Endothelial cell of umbilical vein (primary cell): ENCODE results near the gene HYAL2. TPM values are rescaled to one million over a fixed set of nuclear protein-coding genes. Genes with fewer than 3 reads are reported as not detected.

Experiments
- BruUV-seq: library from RNA; stranded (reverse); fragments of 400-500 nt; replicated peaks from 2 replicates; lab custom pipeline; 2021; lab: Mats Ljungman, UMichigan
- CTCF ChIA-PET: fragments of 300-600, 350-600 bp; sonication (Branson Sonifier 250); formaldehyde crosslinking; loops from one replicate; lab custom pipeline; 2021; ENCODE audit warnings: antibody characterized with exemption, inconsistent platforms; lab: Charles Lee
- POLR2A ChIA-PET: fragments of 300-600, 350-600 bp; sonication (Branson Sonifier 250); formaldehyde crosslinking; loops from one replicate; lab custom pipeline; 2021; ENCODE audit warnings: antibody characterized with exemption, inconsistent platforms; lab: Charles Lee
- DNase-seq: peaks from one replicate; pipeline ENCODE4 v3.0.0-alpha.2; 2011; ENCODE audit warnings: low read depth, low spot score
- FAIRE-seq: peaks from 2 replicates; lab custom pipeline; 2011; peaks lifted over from hg19 to GRCh38; lab: Jason Lieb, UNC
- H2AFZ ChIP-seq: 2 replicates; pipeline ENCODE4 v1.6.0; 2012; ENCODE audit warnings: low read depth, low read length, control low read depth, inconsistent platforms
- H3K27ac ChIP-seq: 2 replicates; pipeline ENCODE4 v1.5.1; 2011; ENCODE audit warnings: low read depth, mild to moderate bottlenecking, control low read depth, low read length, moderate library complexity; ENCODE audit not compliant: insufficient read depth
- H3K27me3 ChIP-seq, 2 experiments: 2 replicates each; pipeline versions ENCODE4 v1.6.0 to v1.6.1; 2011; ENCODE audit warnings: low read length in 2 of 2, mixed read lengths in 1 of 2; ENCODE audit not compliant: control insufficient read depth in 2 of 2, insufficient read depth in 2 of 2
- H3K36me3 ChIP-seq, 2 experiments: 2 replicates in 1 of 2; 3 replicates in 1 of 2; pipeline ENCODE4 v1.5.1; 2011; ENCODE audit warnings: low read length in 2 of 2, mild to moderate bottlenecking in 1 of 2, moderate library complexity in 1 of 2; ENCODE audit not compliant: control insufficient read depth in 2 of 2, insufficient read depth in 2 of 2; ENCODE audit errors: extremely low read depth in 1 of 2
- H3K4me1 ChIP-seq: 3 replicates; pipeline ENCODE4 v1.5.1; 2011; ENCODE audit warnings: mild to moderate bottlenecking, low read length; ENCODE audit not compliant: control insufficient read depth, insufficient read depth; ENCODE audit errors: extremely low read depth
- H3K4me2 ChIP-seq: 2 replicates; pipeline ENCODE4 v1.6.1; 2011; ENCODE audit warnings: low read length, control low read depth, mixed read lengths; ENCODE audit not compliant: insufficient read depth
- H3K4me3 ChIP-seq, 3 experiments: fragments of 200-600 bp in 1 of 3; sonication (generic), shearing (Covaris generic) in 1 of 3; replicated peaks in 1 of 3; 2 replicates each; pipeline ENCODE4 v1.5.1; 2011 to 2016; ENCODE audit warnings: control low read depth in 3 of 3, low read length in 3 of 3, mild to moderate bottlenecking in 2 of 3, inconsistent platforms in 1 of 3, low read depth in 1 of 3, moderate library complexity in 1 of 3; ENCODE audit not compliant: insufficient read depth in 1 of 3
- H3K79me2 ChIP-seq: 2 replicates; pipeline ENCODE4 v1.6.0; 2012; ENCODE audit warnings: low read length, inconsistent platforms; ENCODE audit not compliant: control insufficient read depth, insufficient read depth
- H3K9ac ChIP-seq: replicated peaks from 2 replicates; pipeline ENCODE3; 2011; ENCODE audit warnings: low read length, control low read depth; ENCODE audit not compliant: insufficient read depth; ENCODE audit errors: extremely low read depth
- H3K9me1 ChIP-seq: replicated peaks from 3 replicates; pipeline ENCODE4 v1.6.0; 2011; ENCODE audit warnings: mild to moderate bottlenecking, low read length; ENCODE audit not compliant: control insufficient read depth, insufficient read depth; ENCODE audit errors: extremely low read depth
- H3K9me3 ChIP-seq: replicated peaks from 2 replicates; pipeline ENCODE4 v1.5.1; 2012; ENCODE audit warnings: low read length, inconsistent platforms; ENCODE audit not compliant: control insufficient read depth, insufficient read depth
- H4K20me1 ChIP-seq: replicated peaks from 2 replicates; pipeline ENCODE3; 2011; ENCODE audit warnings: mild to moderate bottlenecking, low read length; ENCODE audit not compliant: control insufficient read depth, insufficient read depth; ENCODE audit errors: extremely low read depth
- CTCF ChIP-seq, 2 donors: IDR thresholded peaks; 1 replicate in 1 of 2; 2 replicates in 1 of 2; pipeline ENCODE4 v1.5.1; 2011; ENCODE audit warnings: low read length in 2 of 2, mild to moderate bottlenecking in 2 of 2, moderate library complexity in 2 of 2, control low read depth in 1 of 2, inconsistent platforms in 1 of 2, low read depth in 1 of 2; ENCODE audit not compliant: insufficient read depth in 1 of 2; ENCODE audit errors: extremely low read depth in 1 of 2
- EZH2 ChIP-seq: IDR thresholded peaks from 2 replicates; pipeline ENCODE4 v1.6.1; 2012; ENCODE audit warnings: borderline replicate concordance, low read depth, mild to moderate bottlenecking, moderate library complexity, low read length, inconsistent platforms; ENCODE audit not compliant: severe bottlenecking
- FOS ChIP-seq: IDR thresholded peaks from 2 replicates; pipeline ENCODE4 v1.6.1; 2011; ENCODE audit warnings: mild to moderate bottlenecking, low read length, moderate library complexity, borderline replicate concordance; ENCODE audit not compliant: insufficient read depth
- GATA2 ChIP-seq: IDR thresholded peaks from 2 replicates; pipeline ENCODE4 v1.7.0; 2011; ENCODE audit warnings: low read depth, mild to moderate bottlenecking, moderate library complexity, mixed read lengths, low read length; ENCODE audit not compliant: insufficient read length, insufficient read depth
- JUN ChIP-seq: IDR thresholded peaks from 2 replicates; pipeline ENCODE4 v1.6.1; 2011; ENCODE audit warnings: borderline replicate concordance, low read depth; ENCODE audit not compliant: insufficient read length, insufficient read depth
- MAX ChIP-seq: IDR thresholded peaks from 2 replicates; pipeline ENCODE4 v1.6.1; 2011; ENCODE audit not compliant: insufficient read depth, insufficient read length
- MYC ChIP-seq: IDR thresholded peaks from one replicate; pipeline ENCODE4 v1.6.1; 2011; ENCODE audit warnings: mild to moderate bottlenecking, low read depth, low read length
- POLR2A ChIP-seq: IDR thresholded peaks from 2 replicates; pipeline ENCODE4 v1.6.1; 2012; ENCODE audit warnings: low read depth, mild to moderate bottlenecking, control low read depth, low read length
- POLR2AphosphoS5 ChIP-seq: IDR thresholded peaks from 2 replicates; pipeline ENCODE4 v1.6.1; 2012; ENCODE audit warnings: low read depth, mild to moderate bottlenecking, control low read depth, low read length, moderate library complexity; ENCODE audit not compliant: insufficient read depth
- dilution Hi-C: fragments of 300-500 bp; cut with MboI; formaldehyde crosslinking; loops from one replicate; pipeline ENCODE4 v1.15.0; 2019; ENCODE audit warnings: low sequenced_read_pairs; ENCODE audit not compliant: extremely low pct_ligation_motif_present
- intact Hi-C: fragments of 100-400 bp; cut with micrococcal nuclease; formaldehyde crosslinking; loops from one replicate; pipeline ENCODE4 v1.10.0; 2022
- polyA plus RNA-seq, 4 experiments: library from polyadenylated mRNA; depleted of rRNA in 3 of 4; stranded (reverse) in 3 of 4; unstranded in 1 of 4; fragments of >200 nt; gene quantifications; 2 replicates each; pipeline versions ENCODE4 v1.2.1 to v1.2.3, GENCODE V29; 2011 to 2012; ENCODE audit warnings: missing spikeins in 1 of 4
- total RNA-seq: library from RNA; stranded (reverse); gene quantifications from 2 replicates; pipeline ENCODE4 v1.2.3, GENCODE V29; 2021

Gene HYAL2
- total and polyA plus RNA-seq, 2 donors (not counting 3 experiments of a cell fraction or from before 2014, with no cell fraction given): 266 to 970 TPM

GRCh38 chr3:50279255-50280016, 43.1 kb downstream of the HYAL2 start:
- Histone ChIP-seq H3K79me2 (no peaks in the 10 kb centered on the region), H3K27me3 (peaks cover 18 to 21% of the 10 kb centered on the region in 2 experiments), H2AFZ (no peak overlapping the region), H4K20me1 (no peaks in the 10 kb centered on the region), H3K36me3 (no peaks in the 10 kb centered on the region), H3K9me3 (no peaks in the 10 kb centered on the region), H3K4me2 (no peak overlapping the region), H3K4me3 (no peak overlapping the region), H3K27ac (no peak overlapping the region), H3K4me1 (no peaks in the 10 kb centered on the region), H3K9me1 (no peaks in the 10 kb centered on the region), H3K9ac (no peak overlapping the region)
- no TSS peak for BruUV-seq
- FAIRE-seq (no peak), DNase-seq (no peak)
- CTCF ChIA-PET: interaction anchor here (0.7 to 2.2 kb wide), 9 partner anchors 10 to 85 kb away, joined by 3 to 9 read pairs (median 5); partner anchors contain the start of genes GNAI2 and IFRD2
- dilution Hi-C loops: no loop called here
- intact Hi-C loops: no loop called here
- TF ChIP-seq MYC: no peak
- POLR2A ChIA-PET: no interaction called here

GRCh38 chr3:50278880-50279224, 43.7 kb downstream of the HYAL2 start, which contains the start of gene LSMEM2:
TSS of gene LSMEM2 (plus strand) at chr3:50279087. CDS start at chr3:50279114, 27 bp downstream.
- POLR2A ChIA-PET: no interaction called here
- Histone ChIP-seq H3K4me2 (no peak within 1 kb of the TSS), H3K79me2 (no peaks in the 10 kb centered on the region), H2AFZ (no peak within 1 kb of the TSS), H3K4me3 (no peak within 1 kb of the TSS), H3K9ac (no peak within 1 kb of the TSS), H3K27me3 (peaks cover 18 to 21% of the 10 kb centered on the region in 2 experiments), H3K36me3 (no peaks in the 10 kb centered on the region), H4K20me1 (no peaks in the 10 kb centered on the region), H3K27ac (no peak within 1 kb of the TSS), H3K9me1 (no peaks in the 10 kb centered on the region), H3K4me1 (no peaks in the 10 kb centered on the region), H3K9me3 (no peaks in the 10 kb centered on the region)
- intact Hi-C loops (no loop called here), dilution Hi-C loops (no loop called here)
- CTCF ChIA-PET: interaction anchor here (1.4 to 2.2 kb wide), 6 partner anchors 13 to 85 kb away, joined by 4 to 9 read pairs (median 6); partner anchors contain the start of genes GNAI2 and IFRD2
- TF ChIP-seq FOS: no peak
- no peak for TF ChIP-seq GATA2
- no peak for TF ChIP-seq POLR2A
- TF ChIP-seq POLR2AphosphoS5: no peak
- TF ChIP-seq CTCF (IDR thresholded peaks at IDR 0.05; ENCODE audit: extremely low read depth in 1 of 2, insufficient read depth in 1 of 2, low read depth in 1 of 2, low read length in 2 of 2): no peak
- TF ChIP-seq MAX: no peak
- TF ChIP-seq MYC: no peak
- TF ChIP-seq JUN: no peak
- TF ChIP-seq EZH2: no peak
- DNase-seq (no peak), FAIRE-seq (no peak)
- no TSS peak for BruUV-seq
